Activated B cell treated with CpG ODN at 0.5 μM for 24 hours (primary cell): ENCODE results near the gene PDLIM1. TPM values are rescaled to one million over a fixed set of nuclear protein-coding genes. Genes with fewer than 3 reads are reported as not detected.

ENCODE experiments used
- ATAC-seq: fragments of 200-7000 bp; cut with Tn5 transposase; one replicate; pipeline ENCODE4 v1.10.0; 2021; ENCODE audit warnings: low read depth, mild to moderate bottlenecking, moderate library complexity
- CTCF ChIA-PET: fragments of 350-600 bp; sonication (Branson Sonifier 250); formaldehyde crosslinking; loops from one replicate; lab custom pipeline; 2021; ENCODE audit warnings: antibody characterized with exemption; lab: Charles Lee
- POLR2A ChIA-PET: fragments of 350-600 bp; sonication (Branson Sonifier 250); formaldehyde crosslinking; loops from one replicate; lab custom pipeline; 2021; ENCODE audit warnings: antibody characterized with exemption; lab: Charles Lee
- DNase-seq: peaks from one replicate; pipeline ENCODE4 v3.0.0; 2022
- H3K27ac Mint-ChIP-seq: one replicate; pipeline ENCODE4 v1.8.0; 2020; ENCODE audit warnings: mixed read lengths
- H3K27me3 Mint-ChIP-seq: one replicate; pipeline ENCODE4 v1.8.0; 2021; ENCODE audit warnings: mixed read lengths
- H3K36me3 Mint-ChIP-seq: one replicate; pipeline ENCODE4 v1.8.0; 2021; ENCODE audit warnings: low read depth, mixed read lengths
- H3K4me1 Mint-ChIP-seq: one replicate; pipeline ENCODE4 v1.8.0; 2021; ENCODE audit warnings: mixed read lengths
- H3K4me3 Mint-ChIP-seq: one replicate; pipeline ENCODE4 v1.8.0; 2020; ENCODE audit warnings: mild to moderate bottlenecking, mixed read lengths
- H3K9me3 Mint-ChIP-seq: one replicate; pipeline ENCODE4 v1.8.0; 2020; ENCODE audit warnings: mixed read lengths
- CTCF ChIP-seq: fragments of 200-600 bp; IDR thresholded peaks from one replicate; pipeline ENCODE4 v1.8.0; 2022; ENCODE audit warnings: antibody characterized with exemption, mild to moderate bottlenecking
- intact Hi-C: fragments of 100-400 bp; cut with micrococcal nuclease; formaldehyde crosslinking; loops from one replicate; pipeline ENCODE4 v1.15.1; 2024
- total RNA-seq: library from RNA; stranded (reverse); gene quantifications from 2 replicates; pipeline ENCODE4 v1.2.3, GENCODE V29; 2022

The PDLIM1 gene
- total RNA-seq, 1 donor from 2014 or later = 141 TPM

- no peak overlapping the region for H3K27ac Mint-ChIP-seq
- ChIA-PET POLR2A (no interaction called here), CTCF (interaction anchor here (1.6 kb wide), 1 partner anchor 15 kb away, joined by 7 read pairs; no protein-coding TSS in a partner anchor)
- ATAC-seq (no peak), DNase-seq (no peak)
- H3K4me1 Mint-ChIP-seq = peaks cover 38% of the 10 kb centered on the region
- peaks cover 3% of the 10 kb centered on the region for H3K9me3 Mint-ChIP-seq
- intact Hi-C loops = no loop called here
- no peak overlapping the region for H3K4me3 Mint-ChIP-seq
- peaks cover 83% of the 10 kb centered on the region for H3K36me3 Mint-ChIP-seq
- no peak for TF ChIP-seq CTCF
- no peaks in the 10 kb centered on the region for H3K27me3 Mint-ChIP-seq
Measured at GRCh38 chr10:95260397-95260881, 30.4 kb downstream of the PDLIM1 start.

DNA sequence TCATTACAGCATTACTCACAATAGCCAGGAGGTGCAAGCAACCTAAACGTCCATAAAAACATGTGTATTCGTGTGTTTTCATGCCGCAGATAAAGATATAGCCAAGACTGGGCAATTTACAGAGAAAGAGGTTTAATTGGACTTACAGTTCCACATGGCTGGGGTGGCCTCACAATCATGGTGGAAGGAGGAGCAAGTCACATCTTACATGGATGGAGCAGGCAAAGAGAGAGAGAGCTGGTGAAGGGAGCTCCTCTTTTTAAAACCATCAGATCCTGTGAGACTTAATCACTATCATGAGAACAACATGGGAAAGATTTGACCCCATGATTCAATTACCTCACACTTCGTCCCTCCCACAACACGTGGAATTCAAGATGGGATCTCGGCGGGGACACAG lies 33.0 kb downstream of the PDLIM1 start:
- TF ChIP-seq CTCF = no peak
- DNase-seq (no peak), ATAC-seq (no peak)
- Mint-ChIP-seq H3K4me1 (peaks cover 36% of the 10 kb centered on the region), H3K27ac (no peak overlapping the region), H3K27me3 (no peaks in the 10 kb centered on the region), H3K4me3 (no peak overlapping the region), H3K36me3 (peaks cover 78% of the 10 kb centered on the region), H3K9me3 (peaks cover 3% of the 10 kb centered on the region)
- ChIA-PET CTCF (no interaction called here), POLR2A (no interaction called here)
- intact Hi-C loops = no loop called here

DNA sequence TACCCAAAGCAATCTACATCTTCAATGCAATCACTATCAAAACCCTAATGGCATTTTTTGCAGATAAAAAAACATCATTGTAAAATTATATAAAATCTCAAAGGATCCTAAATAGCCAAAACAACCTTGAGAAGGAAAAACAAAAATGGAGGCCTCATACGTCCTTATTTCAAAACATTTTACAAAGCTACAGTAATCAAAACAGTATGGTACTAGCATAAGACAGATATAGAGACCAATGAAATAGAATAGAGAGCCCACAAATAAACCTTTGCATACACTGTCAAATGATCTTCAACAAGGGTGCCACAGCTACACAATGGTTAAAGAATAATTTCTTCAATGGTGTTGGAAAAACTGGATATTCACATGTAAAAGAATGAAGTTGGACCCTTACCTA lies 34.5 kb downstream of the PDLIM1 start:
- Mint-ChIP-seq H3K27ac (no peak overlapping the region), H3K9me3 (peaks cover 3% of the 10 kb centered on the region), H3K36me3 (peaks cover 82% of the 10 kb centered on the region), H3K4me3 (no peak overlapping the region), H3K27me3 (no peaks in the 10 kb centered on the region), H3K4me1 (peaks cover 35% of the 10 kb centered on the region)
- ChIA-PET CTCF (interaction anchor here (1.1 to 2.3 kb wide), 2 partner anchors 10 to 108 kb away, joined by 4 to 5 read pairs; no protein-coding TSS in a partner anchor), POLR2A (no interaction called here)
- TF ChIP-seq CTCF = no peak
- intact Hi-C loops = no loop called here
- DNase-seq (no peak), ATAC-seq (no peak)

DNA sequence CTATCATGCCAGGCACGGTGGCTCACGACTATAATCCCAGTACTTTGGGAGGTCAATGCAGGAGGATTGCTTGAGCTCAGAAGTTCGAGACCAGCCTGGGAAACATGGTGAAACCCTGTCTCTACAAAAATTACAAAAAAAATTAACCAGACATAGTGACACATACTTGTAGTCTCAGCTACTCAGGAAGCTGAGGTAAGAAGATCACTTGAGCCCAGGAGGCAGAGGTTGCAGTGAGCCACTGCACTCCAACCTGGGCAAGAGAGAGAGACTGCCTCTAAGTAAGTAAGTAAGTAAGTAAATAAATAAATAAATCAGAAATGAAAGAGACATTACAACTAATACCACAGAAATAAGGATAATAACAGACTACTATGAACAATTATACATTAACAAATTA lies 36.2 kb downstream of the PDLIM1 start:
- Mint-ChIP-seq H3K4me1 (peaks cover 35% of the 10 kb centered on the region), H3K27me3 (no peaks in the 10 kb centered on the region), H3K9me3 (peaks cover 3% of the 10 kb centered on the region), H3K27ac (no peak overlapping the region), H3K36me3 (peaks cover 75% of the 10 kb centered on the region), H3K4me3 (no peak overlapping the region)
- TF ChIP-seq CTCF = no peak
- ChIA-PET CTCF (interaction anchor here (1.3 to 2.3 kb wide), 3 partner anchors 8 to 20 kb away, joined by 3 to 5 read pairs (median 3); no protein-coding TSS in a partner anchor), POLR2A (no interaction called here)
- DNase-seq = no peak
- intact Hi-C loops = no loop called here
- no peak for ATAC-seq

GRCh38 chr10:95253686-95254085 lies 37.1 kb downstream of the PDLIM1 start:
- no peaks in the 10 kb centered on the region for H3K27me3 Mint-ChIP-seq
- H3K27ac Mint-ChIP-seq = no peak overlapping the region

More at GRCh38 chr10:95253686-95254085, 37.1 kb downstream of the PDLIM1 start:
- TF ChIP-seq CTCF = no peak
- intact Hi-C loops = no loop called here
- H3K4me3 Mint-ChIP-seq = no peak overlapping the region
- H3K4me1 Mint-ChIP-seq = peaks cover 38% of the 10 kb centered on the region
- ATAC-seq = no peak
- ChIA-PET CTCF (interaction anchor here (1.2 to 1.4 kb wide), 2 partner anchors 21 to 109 kb away, joined by 3 read pairs; no protein-coding TSS in a partner anchor), POLR2A (interaction anchor here (0.6 to 1.7 kb wide), 3 partner anchors 12 to 582 kb away, joined by 3 to 6 read pairs (median 3); partner anchors contain the start of gene PDLIM1)
- H3K9me3 Mint-ChIP-seq = peaks cover 3% of the 10 kb centered on the region
- H3K36me3 Mint-ChIP-seq = peaks cover 76% of the 10 kb centered on the region
- no peak for DNase-seq
